IMR-90 (cell line): ENCODE data around the gene ACTN2. TPM values are rescaled to one million over a fixed set of nuclear protein-coding genes. Genes with fewer than 3 reads are reported as not detected.

ENCODE experiments used
- ATAC-seq: fragments of 200-7000 bp; cut with Tn5 transposase; 2 replicates; pipeline ENCODE4 v1.9.1; 2020; ENCODE audit warnings: low read depth, mild to moderate bottlenecking, moderate library complexity
- BruUV-seq: library from RNA; stranded (reverse); fragments of 400-500 nt; replicated peaks from 2 replicates; lab custom pipeline; 2021; lab: Mats Ljungman, UMichigan
- CTCF ChIA-PET: fragments of 300-600 bp; formaldehyde crosslinking; extraction: SDS; loops from one replicate; lab custom pipeline; 2021; ENCODE audit warnings: antibody characterized with exemption; lab: Yijun Ruan, JAX
- POLR2A ChIA-PET: fragments of 300-600 bp; sonication (Branson Sonifier 250); formaldehyde crosslinking; loops from one replicate; lab custom pipeline; 2022; ENCODE audit warnings: antibody characterized with exemption; ENCODE audit not compliant: unreplicated experiment; lab: Charles Lee
- DNase-seq: peaks from one replicate; pipeline ENCODE4 v3.0.0; 2013
- H2AFZ ChIP-seq: replicated peaks from 2 replicates; pipeline ENCODE3; 2013; ENCODE audit warnings: low read length, mild to moderate bottlenecking; ENCODE audit not compliant: poor library complexity
- H2AK5ac ChIP-seq: 2 replicates; pipeline ENCODE4 v1.6.1; 2013; ENCODE audit warnings: low read depth, low read length, inconsistent platforms
- H2AK9ac ChIP-seq: replicated peaks from 2 replicates; pipeline ENCODE3; 2013; ENCODE audit warnings: mild to moderate bottlenecking, low read depth, low read length, moderate library complexity; ENCODE audit not compliant: poor library complexity
- H2BK120ac ChIP-seq: 2 replicates; pipeline ENCODE4 v1.6.1; 2013; ENCODE audit warnings: low read depth, low read length, inconsistent platforms
- H2BK15ac ChIP-seq: 3 replicates; pipeline ENCODE4 v1.6.1; 2013; ENCODE audit warnings: low read depth, low read length, inconsistent platforms
- H2BK20ac ChIP-seq: 2 replicates; pipeline ENCODE4 v1.6.1; 2013; ENCODE audit warnings: low read depth, mild to moderate bottlenecking, inconsistent platforms, low read length, moderate library complexity
- H2BK5ac ChIP-seq: 2 replicates; pipeline ENCODE4 v1.6.1; 2013; ENCODE audit warnings: mild to moderate bottlenecking, low read depth, low read length, inconsistent platforms; ENCODE audit not compliant: poor library complexity, severe bottlenecking
- H3K14ac ChIP-seq: replicated peaks from 2 replicates; pipeline ENCODE4 v1.6.1; 2013; ENCODE audit warnings: low read depth, low read length, inconsistent platforms
- H3K18ac ChIP-seq: 2 replicates; pipeline ENCODE4 v1.6.1; 2013; ENCODE audit warnings: low read depth, low read length, control low read depth
- H3K23ac ChIP-seq: 2 replicates; pipeline ENCODE4 v1.6.1; 2013; ENCODE audit warnings: low read depth, low read length, inconsistent platforms
- H3K27ac ChIP-seq: 2 replicates; pipeline ENCODE4 v1.5.1; 2013; ENCODE audit warnings: mild to moderate bottlenecking, control low read depth, low read length; ENCODE audit not compliant: insufficient read depth
- H3K27me3 ChIP-seq: 2 replicates; pipeline ENCODE4 v1.6.1; 2013; ENCODE audit warnings: low read length; ENCODE audit not compliant: control insufficient read depth, insufficient read depth
- H3K36me3 ChIP-seq: 2 replicates; pipeline ENCODE4 v1.6.1; 2013; ENCODE audit warnings: low read length, mixed read lengths; ENCODE audit not compliant: control insufficient read depth, insufficient read depth
- H3K4ac ChIP-seq: 2 replicates; pipeline ENCODE4 v1.6.1; 2013; ENCODE audit warnings: low read depth, low read length, inconsistent platforms
- H3K4me1 ChIP-seq: 2 replicates; pipeline ENCODE4 v1.6.1; 2013; ENCODE audit warnings: low read length, mixed read lengths; ENCODE audit not compliant: control insufficient read depth, insufficient read depth
- H3K4me2 ChIP-seq: 2 replicates; pipeline ENCODE4 v1.6.1; 2013; ENCODE audit warnings: low read depth, mild to moderate bottlenecking, control low read depth, low read length, moderate library complexity
- H3K4me3 ChIP-seq: 2 replicates; pipeline ENCODE4 v1.5.1; 2013; ENCODE audit warnings: low read depth, mild to moderate bottlenecking, control low read depth, low read length, moderate library complexity; ENCODE audit not compliant: insufficient read depth
- H3K56ac ChIP-seq: 2 replicates; pipeline ENCODE4 v1.6.1; 2013; ENCODE audit warnings: low read length, inconsistent platforms; ENCODE audit not compliant: insufficient read depth; ENCODE audit errors: extremely low read depth
- H3K79me1 ChIP-seq, 2 experiments: 2 replicates each; pipeline ENCODE4 v1.6.1; 2013; ENCODE audit warnings: low read length in 2 of 2, inconsistent platforms in 1 of 2, low read depth in 1 of 2
- H3K9ac ChIP-seq: 2 replicates; pipeline ENCODE4 v1.6.1; 2013; ENCODE audit warnings: low read depth, low read length, control low read depth
- H3K9me1 ChIP-seq: 2 replicates; pipeline ENCODE4 v1.6.1; 2013; ENCODE audit warnings: low read length, inconsistent platforms; ENCODE audit not compliant: insufficient read depth
- H3K9me3 ChIP-seq: 2 replicates; pipeline ENCODE4 v1.6.1; 2013; ENCODE audit warnings: low read length; ENCODE audit not compliant: control insufficient read depth, insufficient read depth
- H4K20me1 ChIP-seq: 2 replicates; pipeline ENCODE4 v1.6.1; 2013; ENCODE audit warnings: low read length, inconsistent platforms; ENCODE audit not compliant: insufficient read depth
- H4K5ac ChIP-seq: 2 replicates; pipeline ENCODE4 v1.6.1; 2013; ENCODE audit warnings: mild to moderate bottlenecking, low read depth, low read length, control low read depth
- H4K8ac ChIP-seq, 2 experiments: 2 replicates each; pipeline ENCODE4 v1.6.1; 2013; ENCODE audit warnings: low read depth in 2 of 2, low read length in 2 of 2, control low read depth in 1 of 2, inconsistent platforms in 1 of 2
- H4K91ac ChIP-seq: 2 replicates; pipeline ENCODE4 v1.6.1; 2013; ENCODE audit warnings: low read depth, low read length, inconsistent platforms; ENCODE audit not compliant: insufficient read depth
- BHLHE40 ChIP-seq: fragments of 150-350 bp; IDR thresholded peaks from 2 replicates; pipeline ENCODE4 v1.6.1; 2016; ENCODE audit warnings: mild to moderate bottlenecking, low read depth, low read length
- MXI1 ChIP-seq: IDR thresholded peaks from 2 replicates; pipeline ENCODE4 v1.6.1; 2012; ENCODE audit warnings: low read depth, mild to moderate bottlenecking, low read length, moderate library complexity, borderline replicate concordance
- WGBS, 2 experiments: methylation state at CpG; one replicate each; pipeline versions ENCODE4 v1.1.5 to v1.1.7; 2013; ENCODE audit warnings: missing lambda C conversion rate in 2 of 2; ENCODE audit not compliant: insufficient read length in 1 of 2; ENCODE audit errors: extremely low coverage in 2 of 2; 5-methylcytosine and 5-hydroxymethylcytosine counted together
- dilution Hi-C: fragments of 300-500 bp; cut with HindIII; formaldehyde crosslinking; loops from one replicate; pipeline ENCODE4 v1.14.3; 2018; ENCODE audit warnings: low sequenced_read_pairs; ENCODE audit not compliant: unreplicated experiment
- in situ Hi-C: fragments of 300-500 bp; cut with MboI; formaldehyde crosslinking; loops from 3 replicates; pipeline ENCODE4 v1.14.3; 2019; ENCODE audit warnings: low sequenced_read_pairs, inconsistent platforms, mixed read lengths
- intact Hi-C: fragments of 100-400 bp; cut with micrococcal nuclease; formaldehyde crosslinking; loops from 2 replicates; pipeline ENCODE4 v1.10.0; 2022
- polyA plus RNA-seq, 3 experiments: library from polyadenylated mRNA; depleted of rRNA; stranded (reverse); fragments of >200 nt; gene quantifications; 2 replicates each; pipeline ENCODE4 v1.2.3, GENCODE V29; 2012; ENCODE audit warnings: low replicate concordance in 1 of 3
- total RNA-seq: library from RNA; depleted of rRNA; stranded (reverse); fragments of >200 nt; gene quantifications from 2 replicates; pipeline ENCODE4 v1.2.3, GENCODE V29; 2012

The ACTN2 gene
- total and polyA plus RNA-seq, 2 of the 4 experiments (the other 2 are of a cell fraction): under 0.01 TPM; not detected in 1

DNA sequence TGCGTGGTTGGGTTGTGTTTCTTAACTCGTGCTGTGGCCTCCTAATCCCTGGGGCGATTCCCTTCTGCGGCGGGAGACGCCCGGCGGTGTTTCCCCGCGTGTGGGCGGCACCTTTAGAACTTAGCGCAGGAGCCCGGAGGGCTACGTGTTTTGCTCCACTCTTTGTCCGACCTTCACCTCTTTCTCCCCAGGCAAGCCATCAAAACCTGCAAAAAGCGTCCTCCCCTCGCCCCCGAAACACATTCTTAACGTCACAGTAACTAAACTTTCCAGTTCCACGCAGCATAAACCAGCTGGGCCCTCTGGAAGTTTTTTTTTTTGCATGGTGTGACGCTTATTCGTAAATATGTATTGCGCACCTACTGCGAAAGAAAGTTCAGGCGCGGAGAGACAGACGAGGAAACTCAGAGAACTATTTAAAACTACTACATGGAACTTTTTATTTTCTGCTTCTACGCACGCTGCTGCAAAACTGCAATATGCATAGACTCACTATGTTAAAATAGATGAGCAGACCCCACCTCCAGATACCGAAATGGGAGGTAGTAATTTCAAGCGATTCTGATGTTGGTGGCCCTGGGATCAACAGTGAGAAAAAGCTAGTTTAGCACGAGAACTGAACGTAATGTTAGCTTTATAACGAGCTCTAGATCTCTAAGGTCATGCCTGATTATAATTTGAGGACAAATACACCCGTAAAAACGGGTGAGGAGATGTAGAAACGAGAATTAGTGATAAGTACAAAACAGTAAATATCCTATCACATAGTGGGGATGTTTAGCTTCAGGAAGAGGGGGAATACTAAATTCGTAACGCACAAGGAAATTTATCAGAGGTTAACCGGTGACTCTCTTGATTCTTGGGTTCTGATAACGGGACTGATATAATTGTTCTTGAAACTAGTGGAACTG is 109.7 kb downstream of the ACTN2 start:
- DNase-seq (peak; percentile 62), ATAC-seq (peak; percentile 10; the same call in 1 of the 2 replicates)
- POLR2A ChIA-PET: no interaction called here
- dilution Hi-C loops (no loop called here), intact Hi-C loops (loop anchor here (5.0 to 10.0 kb wide), 2 partner anchors 71 to 191 kb away; partner anchors contain the start of gene HEATR1), in situ Hi-C loops (no loop called here)
- H3K23ac ChIP-seq: peak overlapping the region; percentile 95
- peak overlapping the region; percentile 97 for H2AK9ac ChIP-seq
- H3K9me3 ChIP-seq: no peaks in the 10 kb centered on the region
- no peaks in the 10 kb centered on the region for H3K4me1 ChIP-seq
- peak overlapping the region; percentile 99 for H2AFZ ChIP-seq
- H3K79me1 ChIP-seq: peaks cover 16 to 28% of the 10 kb centered on the region in 2 experiments
- no TSS peak for BruUV-seq
- H3K36me3 ChIP-seq: no peaks in the 10 kb centered on the region
- peak overlapping the region; percentile 65 for H3K27ac ChIP-seq
- H3K4ac ChIP-seq: peak overlapping the region; percentile 81
- no peak overlapping the region for H2BK20ac ChIP-seq
- peak overlapping the region; percentile 69 for H2BK5ac ChIP-seq
- peak overlapping the region; percentile 56; the same call in 1 of the 2 replicates for H3K56ac ChIP-seq
- peak overlapping the region; percentile 76 for H2AK5ac ChIP-seq
- H3K14ac ChIP-seq: peak overlapping the region; percentile 80
- WGBS, 2 experiments: 0% methylated on average over 12 of the region's 41 CpGs; no CpG with 5 or more reads in 1 of the 2 experiments
- peak overlapping the region; percentile 64 for H4K5ac ChIP-seq
- CTCF ChIA-PET: no interaction called here
- H4K91ac ChIP-seq: peak overlapping the region; percentile 77
- H3K18ac ChIP-seq: peak overlapping the region; percentile 32
- H2BK120ac ChIP-seq: peak overlapping the region; percentile 30; the same call in 1 of the 2 replicates
- peak overlapping the region; percentile 39; the same call in 1 of the 3 replicates for H2BK15ac ChIP-seq
- peak overlapping the region; percentile 61 for H3K4me3 ChIP-seq
- no peaks in the 10 kb centered on the region for H4K20me1 ChIP-seq
- TF ChIP-seq MXI1 (peak; percentile 1; the same call in 1 of the 2 replicates), BHLHE40 (no peak)
- peak overlapping the region; percentile 87 to 93 for H4K8ac ChIP-seq
- H3K27me3 ChIP-seq: no peaks in the 10 kb centered on the region
- H3K4me2 ChIP-seq: peak overlapping the region; percentile 99
- no peaks in the 10 kb centered on the region for H3K9me1 ChIP-seq
- H3K9ac ChIP-seq: peak overlapping the region; percentile 81
